CD4-positive, alpha-beta T cell treated with Interleukin-4 for 4 hours (primary cell): ENCODE data around the gene MICAL1.

Experiments
- DNase-seq: peaks from one replicate; pipeline ENCODE4 v3.0.0-alpha.2; 2020

MICAL1 gene

DNA sequence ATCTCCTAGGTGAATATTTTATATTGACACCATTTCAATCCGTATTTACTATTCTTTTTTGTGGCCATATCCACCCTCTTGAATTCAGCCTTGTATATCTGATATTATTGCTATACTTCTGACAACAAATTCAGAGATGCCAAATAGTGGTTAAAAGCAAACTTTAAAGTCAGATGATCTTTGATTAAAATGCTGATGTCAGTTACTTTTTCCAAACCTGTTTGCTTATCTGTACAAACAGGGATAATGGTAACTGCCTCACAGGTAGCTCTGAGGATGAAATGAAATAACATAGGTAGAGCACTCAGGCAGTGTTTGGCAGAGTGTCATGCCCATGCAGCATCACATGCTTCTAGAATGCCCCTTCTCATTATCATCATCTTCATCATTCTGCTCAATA is 34.4 kb downstream of the MICAL1 start:
- DNase-seq: no peak

DNA sequence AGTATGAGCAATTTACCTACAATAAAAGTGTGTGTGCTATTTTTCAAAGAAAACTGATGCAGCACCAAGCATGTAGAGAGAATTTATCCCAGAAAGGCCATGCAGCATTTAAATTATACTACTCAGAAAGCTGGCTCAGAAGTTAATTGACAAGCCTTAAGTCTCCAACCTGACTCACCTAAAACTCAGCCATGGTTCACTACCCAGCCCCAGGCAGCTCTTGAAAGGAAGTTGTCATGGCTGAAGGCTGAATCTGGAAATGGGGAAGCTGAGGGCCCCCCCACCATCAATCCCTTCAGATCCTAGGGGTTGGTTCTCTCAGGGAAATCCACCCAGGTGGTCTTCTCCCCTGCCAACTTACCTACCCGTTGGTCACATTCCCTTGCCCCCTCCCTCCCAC is 34.8 kb downstream of the MICAL1 start:
- DNase-seq: no peak

GRCh38 chr6:109417646-109418045 is 37.9 kb downstream of the MICAL1 start:
- no peak for DNase-seq

DNA sequence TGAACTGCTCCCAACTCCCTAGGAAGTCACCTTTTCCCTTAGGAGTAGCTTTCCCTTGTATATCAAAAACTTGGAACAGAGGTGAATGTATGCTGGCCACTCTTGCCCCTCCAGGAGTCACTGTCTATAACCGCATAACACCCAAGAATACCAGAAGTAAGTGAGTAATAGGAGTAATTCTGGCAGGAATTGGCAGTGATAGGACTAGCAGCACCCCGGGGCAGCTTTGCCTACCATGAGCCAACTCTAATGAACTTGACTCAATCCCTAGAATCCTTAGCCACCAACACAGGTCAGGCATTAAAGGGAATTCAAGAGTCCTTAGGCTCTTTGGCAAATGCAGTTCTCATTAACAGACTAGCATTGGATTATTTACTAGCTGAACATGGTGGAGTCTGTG is 44.5 kb downstream of the MICAL1 start:
- no peak for DNase-seq

GRCh38 chr6:109406196-109406595 is 49.4 kb downstream of the MICAL1 start:
- no peak for DNase-seq

GRCh38 chr6:109397020-109397419 is 58.6 kb downstream of the MICAL1 start:
- no peak for DNase-seq

DNA sequence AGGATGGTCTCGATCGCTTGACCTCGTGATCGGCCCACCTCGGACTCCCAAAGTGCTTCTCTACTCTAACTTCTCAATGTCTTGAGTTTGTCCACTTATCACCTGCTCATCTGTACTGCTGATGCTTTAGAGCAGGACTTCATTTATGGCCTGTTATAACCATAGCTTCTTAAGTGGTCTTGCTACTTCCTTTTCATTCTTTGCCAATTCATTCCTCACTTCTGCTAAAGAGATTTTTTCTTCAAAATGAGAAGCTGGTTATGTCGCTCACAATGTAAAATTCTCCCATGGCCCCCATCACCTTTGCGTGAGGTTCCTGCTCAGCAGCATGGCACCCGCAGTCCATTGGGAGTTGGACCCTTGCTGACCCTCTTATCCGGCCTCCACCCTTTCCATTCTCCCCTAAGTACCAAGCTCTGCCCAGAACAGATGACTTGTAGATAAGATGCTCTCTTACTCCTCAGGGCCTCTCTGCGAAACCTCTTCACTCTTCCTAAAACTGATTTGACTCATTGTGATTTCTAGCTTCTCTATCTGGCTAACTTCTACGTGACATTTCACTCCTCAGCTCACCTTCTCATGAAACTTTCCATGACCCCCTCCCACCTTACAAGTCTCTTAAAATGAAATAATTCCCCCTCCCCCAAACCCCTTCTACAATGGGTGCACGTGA is 59.4 kb downstream of the MICAL1 start:
- no peak for DNase-seq
